ENCODE results near the gene RNU11.
"Not testable (repeated sequence)": the region's sequence is repeated elsewhere in the genome, so short reads cannot be mapped to it uniquely, and the experiment has no call there.

- TF ChIP-seq RCOR1 (IDR thresholded peaks at IDR 0.05; ENCODE audit: low read depth, low read length); MAX (IDR thresholded peaks at IDR 0.05); PHF8 (IDR thresholded peaks at IDR 0.05; ENCODE audit: borderline replicate concordance, low read depth); CTCF (IDR thresholded peaks at IDR 0.05); CEBPB (IDR thresholded peaks at IDR 0.05); CBX2 (IDR thresholded peaks at IDR 0.05; ENCODE audit: borderline replicate concordance, low read depth); ZFP36 (IDR thresholded peaks at IDR 0.05; ENCODE audit: borderline replicate concordance, partially characterized antibody); CHD4 (IDR thresholded peaks at IDR 0.05; ENCODE audit: borderline replicate concordance); SMC3 (IDR thresholded peaks at IDR 0.05): not testable (repeated sequence)
Measured at GRCh38 chr1:28645406-28645805, 3.0 kb upstream of the RNU11 start.

Measured in A549 (cell line).